PC-3 (cell line): ENCODE results near the gene CHRNB2. TPM values are rescaled to one million over a fixed set of nuclear protein-coding genes. Genes with fewer than 3 reads are reported as not detected.

Source experiments
- ATAC-seq: fragments of 200-7000 bp; cut with Tn5 transposase; 2 replicates; pipeline ENCODE4 v1.9.1; 2020; ENCODE audit warnings: mild to moderate bottlenecking, moderate library complexity
- BruUV-seq: library from RNA; stranded (reverse); fragments of 400-500 nt; replicated peaks from 2 replicates; lab custom pipeline; 2021; lab: Mats Ljungman, UMichigan
- CTCF ChIA-PET: fragments of 300-600 bp; sonication (Branson Sonifier 250); formaldehyde crosslinking; loops from one replicate; lab custom pipeline; 2022; ENCODE audit warnings: antibody characterized with exemption; lab: Charles Lee
- POLR2A ChIA-PET: fragments of 300-600 bp; sonication (Branson Sonifier 250); formaldehyde crosslinking; loops from one replicate; lab custom pipeline; 2022; ENCODE audit warnings: antibody characterized with exemption; ENCODE audit not compliant: unreplicated experiment; lab: Charles Lee
- DNase-seq: peaks from one replicate; pipeline ENCODE4 v3.0.0-alpha.2; 2015
- H2AFZ ChIP-seq: fragments of 300-600 bp; sonication (generic); 2 replicates; pipeline ENCODE4 v1.6.0; 2016; ENCODE audit warnings: antibody characterized with exemption, low read length
- H3F3A ChIP-seq: fragments of 300-600 bp; sonication (generic); one replicate; pipeline ENCODE4 v1.6.0; 2017; ENCODE audit warnings: antibody characterized with exemption, low read length, control low read depth, mild to moderate bottlenecking; ENCODE audit not compliant: unreplicated experiment
- H3K27ac ChIP-seq: fragments of 300-600 bp; sonication (generic); 2 replicates; pipeline ENCODE4 v1.5.1; 2016; ENCODE audit warnings: mild to moderate bottlenecking, low read length
- H3K27me3 ChIP-seq: fragments of 300-600 bp; sonication (generic); 2 replicates; pipeline ENCODE4 v1.6.1; 2016; ENCODE audit warnings: low read length, mixed read lengths
- H3K36me3 ChIP-seq: fragments of 300-600 bp; sonication (generic); 2 replicates; pipeline ENCODE4 v1.6.1; 2016; ENCODE audit warnings: low read depth, mixed run types, low read length, mixed read lengths
- H3K4me1 ChIP-seq: fragments of 300-600 bp; sonication (generic); 2 replicates; pipeline ENCODE4 v1.5.1; 2016; ENCODE audit warnings: low read length; ENCODE audit not compliant: insufficient read depth
- H3K4me2 ChIP-seq: fragments of 300-600 bp; sonication (generic); 2 replicates; pipeline ENCODE4 v1.6.0; 2016; ENCODE audit warnings: low read length
- H3K4me3 ChIP-seq: fragments of 300-600 bp; sonication (generic); 2 replicates; pipeline ENCODE4 v1.5.1; 2016; ENCODE audit warnings: mild to moderate bottlenecking, low read length, mixed read lengths
- H3K79me2 ChIP-seq: fragments of 300-600 bp; sonication (generic); 2 replicates; pipeline ENCODE4 v1.6.1; 2017; ENCODE audit warnings: low read length, mixed read lengths
- H3K9ac ChIP-seq: fragments of 300-600 bp; sonication (generic); 2 replicates; pipeline ENCODE4 v1.6.0; 2016; ENCODE audit warnings: mild to moderate bottlenecking, low read length
- H3K9me2 ChIP-seq: fragments of 300-600 bp; sonication (generic); replicated peaks from 2 replicates; pipeline ENCODE4 v1.6.1; 2016; ENCODE audit warnings: mixed run types, low read length, mixed read lengths
- H3K9me3 ChIP-seq: fragments of 300-600 bp; sonication (generic); 2 replicates; pipeline ENCODE4 v1.6.1; 2016; ENCODE audit warnings: low read length, mixed read lengths
- H4K20me1 ChIP-seq: fragments of 300-600 bp; sonication (generic); 2 replicates; pipeline ENCODE4 v1.6.1; 2016; ENCODE audit warnings: low read length, mixed read lengths
- CTCF ChIP-seq: fragments of 300-600 bp; sonication (generic); conservative IDR thresholded peaks from 2 replicates; pipeline ENCODE4 v1.5.1; 2017; ENCODE audit warnings: antibody characterized with exemption, low read depth, mild to moderate bottlenecking, low read length
- EZH2 ChIP-seq: fragments of 300-600 bp; sonication (generic); IDR thresholded peaks from one replicate; pipeline ENCODE4 v1.6.1; 2017; ENCODE audit warnings: antibody characterized with exemption, mild to moderate bottlenecking, low read length; ENCODE audit not compliant: unreplicated experiment
- EZH2phosphoT487 ChIP-seq: fragments of 300-600 bp; sonication (generic); IDR thresholded peaks from 2 replicates; pipeline ENCODE4 v1.6.1; 2018; ENCODE audit warnings: mild to moderate bottlenecking, antibody characterized with exemption, low read length, borderline replicate concordance
- intact Hi-C: fragments of 100-400 bp; cut with micrococcal nuclease; formaldehyde crosslinking; loops from 2 replicates; pipeline ENCODE4 v1.9.0; 2023
- total RNA-seq: library from RNA; depleted of rRNA; stranded (reverse); fragments of >200 nt; gene quantifications from 2 replicates; pipeline ENCODE4 v1.2.3, GENCODE V29; 2014

CHRNB2 gene
- total RNA-seq, 1 experiment from 2014 or later: not detected

- H3K27me3 ChIP-seq: no peaks in the 10 kb centered on the region
- H4K20me1 ChIP-seq: no peaks in the 10 kb centered on the region
- H3K36me3 ChIP-seq: peaks cover 97% of the 10 kb centered on the region
- no peaks in the 10 kb centered on the region for H3K4me1 ChIP-seq
- ChIA-PET POLR2A (no interaction called here), CTCF (no interaction called here)
- TF ChIP-seq CTCF: no peak
- TF ChIP-seq EZH2phosphoT487: no peak
- TF ChIP-seq EZH2: no peak
- H3K9me2 ChIP-seq: no peaks in the 10 kb centered on the region
- ATAC-seq (no peak), DNase-seq (no peak)
- H3F3A ChIP-seq: no peaks in the 10 kb centered on the region
- H3K9ac ChIP-seq: no peak overlapping the region
- intact Hi-C loops: no loop called here
- no peak overlapping the region for H3K27ac ChIP-seq
- BruUV-seq: no TSS peak
- H3K4me2 ChIP-seq: no peak overlapping the region
- H3K79me2 ChIP-seq: no peaks in the 10 kb centered on the region
- no peak overlapping the region for H3K4me3 ChIP-seq
- no peaks in the 10 kb centered on the region for H3K9me3 ChIP-seq
- no peak overlapping the region for H2AFZ ChIP-seq
Measured at GRCh38 chr1:154586641-154587040, 19.1 kb downstream of the CHRNB2 start.

- POLR2A ChIA-PET: no interaction called here
- no peak overlapping the region for H3K4me3 ChIP-seq
- H3K4me1 ChIP-seq: no peaks in the 10 kb centered on the region
- TF ChIP-seq EZH2phosphoT487: no peak
- no peak for TF ChIP-seq EZH2
- no peak for TF ChIP-seq CTCF
- H3K36me3 ChIP-seq: peaks cover 94% of the 10 kb centered on the region
- H3K4me2 ChIP-seq: no peak overlapping the region
- H3K79me2 ChIP-seq: peaks cover 5% of the 10 kb centered on the region
- H3K9me2 ChIP-seq: no peaks in the 10 kb centered on the region
- H3K27me3 ChIP-seq: no peaks in the 10 kb centered on the region
- no peak for ATAC-seq
- H3F3A ChIP-seq: no peaks in the 10 kb centered on the region
- H4K20me1 ChIP-seq: no peaks in the 10 kb centered on the region
- intact Hi-C loops: no loop called here
- no peak overlapping the region for H3K9ac ChIP-seq
- H2AFZ ChIP-seq: no peak overlapping the region
- no TSS peak for BruUV-seq
- DNase-seq: no peak
- no peak overlapping the region for H3K27ac ChIP-seq
- H3K9me3 ChIP-seq: no peaks in the 10 kb centered on the region
- CTCF ChIA-PET: no interaction called here
Measured at GRCh38 chr1:154589780-154590179, 22.2 kb downstream of the CHRNB2 start.

- Histone ChIP-seq H3K9me2 (no peaks in the 10 kb centered on the region), H2AFZ (no peak overlapping the region), H3K4me2 (no peak overlapping the region), H3K79me2 (peaks cover 10% of the 10 kb centered on the region), H3K27ac (no peak overlapping the region), H3K9ac (no peak overlapping the region), H4K20me1 (no peaks in the 10 kb centered on the region), H3K36me3 (peaks cover 89% of the 10 kb centered on the region), H3K4me3 (no peak overlapping the region), H3K4me1 (peaks cover under 1% of the 10 kb centered on the region), H3K27me3 (no peaks in the 10 kb centered on the region), H3F3A (no peaks in the 10 kb centered on the region), H3K9me3 (no peaks in the 10 kb centered on the region)
- CTCF ChIA-PET: no interaction called here
- intact Hi-C loops: no loop called here
- BruUV-seq: no TSS peak
- ATAC-seq (no peak), DNase-seq (no peak)
- TF ChIP-seq CTCF (no peak), EZH2phosphoT487 (no peak), EZH2 (no peak)
- POLR2A ChIA-PET: interaction anchor here (0.5 kb wide), 1 partner anchor 12 kb away, joined by 3 read pairs; no protein-coding TSS in a partner anchor
Measured at GRCh38 chr1:154590756-154591155, 23.2 kb downstream of the CHRNB2 start.
